Suppressor macrophage (primary cell): Measurements from ENCODE around the gene GMPR.
"Not testable (repeated sequence)": the region's sequence is repeated elsewhere in the genome, so short reads cannot be mapped to it uniquely, and the experiment has no call there.

ENCODE experiments used
- DNase-seq, 4 experiments: peaks; one replicate each; pipeline ENCODE4 v3.0.0-alpha.2; 2020 to 2022

GMPR gene

DNA sequence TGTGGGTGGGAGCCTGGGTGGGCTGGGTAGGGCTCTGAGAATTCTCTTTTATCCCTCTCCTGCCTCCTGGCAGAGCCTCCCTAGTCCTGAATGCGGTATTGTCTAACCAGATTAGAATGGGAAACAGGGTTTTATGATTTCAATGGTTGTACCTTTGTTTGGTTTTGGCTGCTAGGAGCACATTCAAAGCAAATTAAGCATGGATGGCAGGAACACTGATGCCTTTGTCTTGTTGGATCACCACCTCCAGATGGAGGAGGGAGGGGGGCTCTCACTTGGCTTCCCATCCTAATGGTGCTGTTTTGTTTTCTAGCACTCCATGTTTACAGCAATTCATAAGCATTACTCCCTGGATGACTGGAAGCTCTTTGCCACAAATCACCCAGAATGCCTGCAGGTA is 11.6 kb downstream of the GMPR start:
- no peak for DNase-seq

DNA sequence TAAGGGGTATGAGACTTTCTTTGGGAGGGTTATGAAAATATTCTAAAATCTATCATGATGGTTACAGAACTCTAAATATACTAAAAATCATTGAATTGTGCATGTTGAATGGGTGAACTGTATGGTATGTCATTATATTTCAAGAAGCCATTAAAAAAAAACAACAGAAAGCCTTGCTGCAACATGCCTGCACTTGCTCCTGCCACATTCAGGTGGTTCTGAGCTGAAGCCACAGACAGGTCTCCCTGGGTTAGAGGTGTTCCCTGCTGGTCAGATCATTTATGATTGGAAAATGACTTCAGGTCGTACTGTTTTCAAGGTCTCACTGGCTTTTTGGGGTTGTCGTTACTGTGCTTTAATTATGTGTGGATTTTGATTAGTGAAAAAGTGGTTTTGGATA is 13.3 kb downstream of the GMPR start:
- no peak for DNase-seq

- no peak for DNase-seq
These were observed 14.4 kb downstream of the GMPR start for GRCh38 chr6:16252686-16253299.

GRCh38 chr6:16253399-16254144 is 15.2 kb downstream of the GMPR start:
- DNase-seq = no peak

DNA sequence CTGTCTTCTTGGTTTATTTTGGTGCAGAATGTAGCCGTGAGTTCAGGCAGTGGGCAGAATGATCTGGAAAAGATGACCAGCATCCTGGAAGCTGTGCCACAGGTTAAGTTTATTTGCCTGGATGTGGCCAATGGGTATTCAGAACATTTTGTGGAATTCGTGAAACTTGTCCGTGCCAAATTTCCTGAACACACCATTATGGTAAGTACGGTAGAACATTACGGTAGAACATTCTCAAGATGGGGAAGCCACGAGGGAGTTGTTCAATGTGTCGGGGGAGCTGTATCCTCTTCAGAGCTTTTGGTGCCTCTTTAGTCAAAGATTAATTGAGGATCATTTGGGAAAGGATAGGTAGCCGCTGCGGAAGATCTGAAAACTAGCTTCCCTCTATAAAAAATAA is 16.1 kb downstream of the GMPR start:
- no peak for DNase-seq

DNA sequence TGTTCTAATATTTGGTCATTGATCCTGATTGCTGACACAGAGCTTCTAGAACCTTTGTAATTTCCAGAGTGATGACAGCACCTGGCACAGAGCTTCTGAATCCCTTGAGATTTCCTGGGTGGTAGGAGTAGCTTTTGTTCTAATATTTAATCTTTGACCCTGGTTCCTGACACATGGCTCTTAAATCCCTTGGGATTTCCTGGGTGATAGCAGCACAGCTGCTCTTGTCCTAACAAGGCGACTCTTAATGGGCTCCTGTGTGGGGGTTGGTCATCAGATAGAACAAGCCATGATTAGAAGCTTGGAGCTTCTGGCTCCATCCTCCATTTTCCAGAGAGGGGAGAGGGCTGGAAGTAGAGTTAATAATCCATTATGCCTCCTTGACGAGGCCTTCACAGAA is 18.4 kb downstream of the GMPR start:
- DNase-seq = no peak

DNA sequence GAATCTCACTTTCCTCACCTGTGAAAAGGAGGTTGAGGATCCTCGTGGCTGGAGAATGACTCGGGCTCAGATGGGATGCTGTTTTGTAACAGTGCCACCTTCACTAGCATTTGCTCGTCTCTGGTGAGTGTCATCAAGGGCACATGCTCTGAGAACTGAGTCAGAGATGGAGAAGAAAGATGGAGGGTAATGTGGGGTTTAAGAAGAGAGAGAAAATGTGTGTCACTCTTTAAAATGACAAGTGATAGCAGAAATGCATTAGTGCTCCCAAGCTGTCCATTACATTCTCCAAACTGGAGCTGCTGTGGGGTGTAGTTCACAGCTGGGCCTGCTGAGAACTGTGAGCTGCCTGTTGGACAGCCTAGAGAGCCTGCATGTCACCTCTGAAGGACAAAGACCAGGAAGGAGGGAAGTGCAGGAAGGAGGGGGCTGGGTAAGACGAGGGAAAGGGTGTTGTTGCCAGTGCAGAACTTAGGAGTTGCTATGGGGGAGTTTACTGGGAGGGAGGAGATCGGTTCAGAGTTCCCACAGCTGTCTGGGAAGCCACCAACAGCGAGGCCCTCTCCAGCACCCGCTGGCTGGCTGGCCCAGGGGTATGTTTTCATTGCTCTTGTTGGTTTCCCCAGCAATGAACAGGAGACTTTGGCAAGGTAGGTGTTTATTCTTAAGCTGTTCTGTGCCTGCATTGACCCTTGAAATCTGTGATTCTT is 19.8 kb downstream of the GMPR start:
- no peak for DNase-seq

DNA sequence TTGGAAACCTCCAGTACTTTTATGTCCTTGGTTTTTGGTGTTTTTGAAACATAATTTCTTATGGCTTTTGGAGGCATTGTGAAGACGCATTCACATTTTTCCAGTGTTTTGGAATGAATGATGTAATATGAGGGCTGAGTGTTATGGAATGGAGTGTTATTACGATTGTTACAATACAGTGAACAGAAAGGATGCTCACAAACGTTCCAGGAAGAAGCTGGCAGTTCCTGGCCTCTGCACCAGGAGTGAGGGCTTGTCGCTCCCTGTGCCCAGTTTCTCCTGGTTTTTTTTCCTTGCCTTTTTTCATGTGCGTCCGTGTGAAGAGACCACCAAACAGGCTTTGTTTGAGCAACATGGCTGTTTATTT is 20.3 kb downstream of the GMPR start:
- DNase-seq = no peak

DNA sequence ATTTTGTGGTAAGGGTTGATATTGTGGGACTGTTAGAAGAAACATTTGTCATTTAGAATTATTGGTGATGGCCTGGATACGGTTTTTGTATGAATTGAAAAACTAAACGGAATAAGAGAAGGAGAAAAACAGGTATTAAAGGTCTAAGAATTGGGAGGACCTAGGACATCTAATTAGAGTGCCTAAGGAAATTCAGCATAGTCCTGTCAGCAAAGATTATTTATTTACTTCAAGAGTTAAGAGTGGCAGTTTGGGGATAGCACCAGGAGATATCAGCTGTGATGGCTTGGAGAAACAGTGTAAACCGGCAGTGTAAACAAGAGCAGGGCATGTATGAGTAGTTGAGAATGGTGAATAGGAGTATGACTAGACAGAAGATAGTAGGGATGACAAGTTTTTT is 21.2 kb downstream of the GMPR start:
- not testable (repeated sequence) for DNase-seq

GRCh38 chr6:16260602-16261001 is 22.2 kb downstream of the GMPR start:
- not testable (repeated sequence) for DNase-seq

DNA sequence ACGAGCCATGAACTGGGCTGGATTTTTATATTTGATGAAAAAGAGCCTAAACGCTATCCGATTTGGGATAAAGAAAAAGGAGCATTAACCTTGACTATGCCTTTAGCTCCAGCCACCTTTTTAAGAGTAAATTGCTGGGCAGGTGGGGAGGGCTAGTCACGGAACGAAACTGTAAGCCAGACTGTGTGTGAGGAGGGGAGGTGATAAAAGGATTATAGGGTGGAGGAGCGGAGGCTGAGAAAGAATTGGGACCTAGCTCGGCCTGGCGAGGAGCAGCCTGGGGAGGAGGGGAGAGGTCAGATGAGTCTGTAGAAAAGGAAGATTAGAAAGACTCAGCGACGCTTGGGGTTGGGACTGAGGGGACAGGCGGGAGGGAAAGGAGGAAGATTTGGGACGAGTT is 24.4 kb downstream of the GMPR start:
- DNase-seq = not testable (repeated sequence)

- not testable (repeated sequence) for DNase-seq
These were observed 25.2 kb downstream of the GMPR start for GRCh38 chr6:16263464-16264099.

DNA sequence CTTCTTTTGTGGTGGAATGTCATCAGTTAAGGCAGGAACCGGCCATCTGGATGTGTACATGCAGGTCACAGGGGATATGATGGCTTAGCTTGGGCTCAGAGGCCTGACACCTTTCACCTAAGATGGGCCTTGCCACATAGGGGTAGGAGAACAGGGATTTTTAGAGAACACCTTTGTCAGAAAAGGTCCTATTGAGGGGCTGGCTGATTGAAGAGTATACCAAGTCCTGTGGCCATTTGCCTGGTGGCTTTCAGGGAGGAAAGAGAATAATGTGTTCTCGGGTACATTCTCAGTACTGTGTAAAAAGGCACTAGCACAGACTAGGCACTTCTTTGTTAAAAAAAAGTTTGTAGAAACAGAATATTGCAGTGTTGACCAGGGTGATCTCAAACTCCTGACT is 26.4 kb downstream of the GMPR start:
- no peak for DNase-seq

DNA sequence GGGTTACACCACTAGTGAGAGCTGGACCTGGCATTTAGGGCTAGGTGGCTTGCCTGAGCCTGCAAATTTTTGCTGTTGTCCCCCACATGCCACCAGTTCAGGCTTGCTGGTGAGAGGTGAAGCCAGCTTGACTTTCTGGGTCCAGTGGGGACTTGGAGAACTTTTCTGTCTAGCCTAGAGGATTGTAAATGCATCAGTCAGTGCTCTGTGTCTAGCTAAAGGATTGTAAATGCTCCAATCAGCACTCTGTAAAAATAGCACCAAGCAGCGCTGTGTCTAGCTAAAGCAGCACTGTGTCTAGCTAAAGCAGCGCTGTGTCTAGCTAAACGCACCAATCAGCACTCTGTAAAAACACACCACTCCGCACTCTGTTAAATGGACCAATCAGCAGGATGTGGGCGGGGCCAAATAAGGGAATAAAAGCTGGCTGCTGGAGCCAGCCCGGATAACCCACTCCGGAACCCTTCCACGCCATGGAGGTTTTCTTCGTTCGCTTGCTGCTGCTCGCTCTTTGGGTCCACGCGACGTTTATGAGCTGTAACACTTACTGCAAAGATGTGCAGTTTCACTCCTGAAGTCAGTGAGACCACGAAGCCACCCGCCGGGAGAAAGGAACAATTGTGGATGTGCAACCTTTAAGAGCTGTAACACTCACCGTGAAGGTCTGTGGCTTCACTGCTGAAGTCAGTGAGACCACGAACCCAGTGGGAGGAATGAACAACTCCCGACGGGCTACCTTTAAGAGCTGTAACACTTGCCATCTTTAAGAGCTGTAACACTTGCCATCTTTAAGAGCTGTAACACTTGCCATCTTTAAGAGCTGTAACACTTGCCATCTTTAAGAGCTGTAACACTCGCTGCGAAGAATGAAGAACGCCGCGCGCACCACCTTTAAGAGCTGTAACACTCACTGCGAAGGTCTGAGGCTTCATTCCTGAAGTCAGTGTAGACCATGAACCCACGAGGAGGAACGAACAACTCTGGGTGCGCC is 27.3 kb downstream of the GMPR start:
- no peak for DNase-seq

GRCh38 chr6:16267428-16268263 is 29.3 kb downstream of the GMPR start:
- no peak for DNase-seq

- DNase-seq = not testable (repeated sequence)
These were observed 31.2 kb downstream of the GMPR start for GRCh38 chr6:16269442-16270070.

DNA sequence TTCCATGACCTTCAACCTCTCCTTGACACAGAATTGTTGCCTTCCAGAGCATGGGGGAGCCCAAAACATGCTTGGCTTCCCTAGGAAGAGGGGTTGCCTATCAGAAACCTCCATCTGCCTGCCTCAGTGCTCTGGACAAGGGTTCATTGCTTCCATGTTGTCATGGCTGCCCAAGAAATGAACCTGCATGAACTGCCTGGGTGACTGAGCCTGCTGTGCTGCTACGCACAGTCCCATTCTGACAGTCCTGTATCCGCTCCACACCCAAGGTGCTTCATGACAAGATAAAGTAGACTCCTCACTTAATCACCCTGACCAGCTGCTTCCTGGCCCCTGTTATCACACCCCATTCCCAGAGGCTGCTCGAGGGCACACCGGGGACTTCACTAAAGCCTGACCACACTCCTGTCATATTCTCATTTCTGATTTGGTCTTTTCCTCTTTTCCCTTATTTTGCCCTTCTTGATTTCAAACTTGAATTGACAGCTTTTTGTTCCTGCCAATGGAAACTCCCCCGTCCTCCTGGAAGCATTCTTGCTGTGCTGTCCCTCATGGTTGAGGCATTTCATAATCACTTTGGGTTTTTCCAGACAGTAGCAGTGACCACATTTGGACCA is 31.9 kb downstream of the GMPR start:
- DNase-seq = no peak

GRCh38 chr6:16271428-16271827 is 33.0 kb downstream of the GMPR start:
- DNase-seq = no peak

- no peak for DNase-seq
These were observed 33.8 kb downstream of the GMPR start for GRCh38 chr6:16272201-16272600.

- no peak for DNase-seq
These were observed 34.9 kb downstream of the GMPR start for GRCh38 chr6:16273256-16273655.
